ENCODE measurements around the gene CABLES2. TPM values are rescaled to one million over a fixed set of nuclear protein-coding genes. Genes with fewer than 3 reads are reported as not detected.
A peak's percentile ranks its signal among the peaks of the same experiment; 100 is the strongest.

Gene CABLES2
- total RNA-seq, 1 donor from 2014 or later = 4.1 TPM

GRCh38 chr20:62360854-62361798, 46.0 kb downstream of the CABLES2 start:
- TF ChIP-seq CTCF (IDR thresholded peaks at IDR 0.05) = no peak
- Histone ChIP-seq H3K4me3 (no peak overlapping the region), H3K9me3 (no peaks in the 10 kb centered on the region), H3K27me3 (no peaks in the 10 kb centered on the region), H3K4me1 (peaks cover 78% of the 10 kb centered on the region), H3K27ac (peak overlapping the region; percentile 72), H3K36me3 (no peaks in the 10 kb centered on the region)
- DNase-seq (peak; percentile 82), ATAC-seq (peak; percentile 32)
- intact Hi-C loops (cut with DNase I) = no loop called here

GRCh38 chr20:62359491-62360121, 47.5 kb downstream of the CABLES2 start:
- Histone ChIP-seq H3K4me1 (peaks cover 86% of the 10 kb centered on the region), H3K9me3 (no peaks in the 10 kb centered on the region), H3K36me3 (no peaks in the 10 kb centered on the region), H3K27me3 (no peaks in the 10 kb centered on the region), H3K4me3 (no peak overlapping the region), H3K27ac (peak overlapping the region; percentile 83)
- DNase-seq = no peak
- ATAC-seq = peak; percentile 1
- no peak for TF ChIP-seq CTCF (IDR thresholded peaks at IDR 0.05)
- intact Hi-C loops (cut with DNase I) = no loop called here

GRCh38 chr20:62359043-62359490, 48.0 kb downstream of the CABLES2 start:
- no peak for TF ChIP-seq CTCF (IDR thresholded peaks at IDR 0.05)
- Histone ChIP-seq H3K4me3 (no peak overlapping the region), H3K36me3 (no peaks in the 10 kb centered on the region), H3K27ac (peak overlapping the region; percentile 83), H3K9me3 (no peaks in the 10 kb centered on the region), H3K4me1 (peaks cover 80% of the 10 kb centered on the region), H3K27me3 (no peaks in the 10 kb centered on the region)
- DNase-seq (no peak), ATAC-seq (no peak)
- intact Hi-C loops (cut with DNase I) = no loop called here

- DNase-seq (no peak), ATAC-seq (peak; percentile 29)
- Histone ChIP-seq H3K4me3 (peak overlapping the region; percentile 5), H3K27me3 (no peaks in the 10 kb centered on the region), H3K9me3 (no peaks in the 10 kb centered on the region), H3K27ac (peak overlapping the region; percentile 83), H3K36me3 (no peaks in the 10 kb centered on the region), H3K4me1 (peaks cover 74% of the 10 kb centered on the region)
- intact Hi-C loops (cut with DNase I) = no loop called here
- TF ChIP-seq CTCF (IDR thresholded peaks at IDR 0.05) = no peak
Observed at GRCh38 chr20:62358171-62359042, 48.7 kb downstream of the CABLES2 start.

GRCh38 chr20:62357681-62358080, 49.4 kb downstream of the CABLES2 start:
- intact Hi-C loops (cut with DNase I) = no loop called here
- Histone ChIP-seq H3K27me3 (no peaks in the 10 kb centered on the region), H3K27ac (peak overlapping the region; percentile 83), H3K9me3 (no peaks in the 10 kb centered on the region), H3K36me3 (no peaks in the 10 kb centered on the region), H3K4me3 (peak overlapping the region; percentile 13), H3K4me1 (peaks cover 75% of the 10 kb centered on the region)
- DNase-seq (no peak), ATAC-seq (no peak)
- TF ChIP-seq CTCF (IDR thresholded peaks at IDR 0.05) = no peak
